CD4-positive, alpha-beta T cell (primary cell): ENCODE results near the gene APOA4. TPM values are rescaled to one million over a fixed set of nuclear protein-coding genes. Genes with fewer than 3 reads are reported as not detected.

Source experiments
- ATAC-seq: fragments of 200-7000 bp; cut with Tn5 transposase; one replicate; pipeline ENCODE4 v1.10.0; 2022; ENCODE audit warnings: mild to moderate bottlenecking; ENCODE audit not compliant: poor library complexity
- CTCF ChIA-PET: fragments of 350-600 bp; sonication (Branson Sonifier 250); formaldehyde crosslinking; loops from one replicate; lab custom pipeline; 2021; ENCODE audit warnings: antibody characterized with exemption, inconsistent platforms; lab: Charles Lee
- POLR2A ChIA-PET: fragments of 350-600 bp; sonication (Branson Sonifier 250); formaldehyde crosslinking; loops from one replicate; lab custom pipeline; 2021; ENCODE audit warnings: antibody characterized with exemption, inconsistent platforms; lab: Charles Lee
- DNase-seq, 14 experiments: peaks; one replicate each; pipeline ENCODE4 v3.0.0-alpha.2; 2013 to 2020; ENCODE audit warnings: mixed read lengths in 2 of 14
- H3K27ac ChIP-seq, 2 donors: one replicate each; pipeline versions ENCODE4 v1.5.1 to v1.7.0; 2013; ENCODE audit warnings: low read length in 2 of 2, low read depth in 1 of 2, mild to moderate bottlenecking in 1 of 2
- H3K27me3 ChIP-seq, 2 experiments: 1 replicate in 1 of 2; 2 replicates in 1 of 2; pipeline versions ENCODE4 v1.6.1 to v1.7.0; 2013; ENCODE audit warnings: low read length in 2 of 2, control low read depth in 1 of 2, mild to moderate bottlenecking in 1 of 2, moderate library complexity in 1 of 2; ENCODE audit not compliant: insufficient read depth in 2 of 2, control insufficient read depth in 1 of 2
- H3K36me3 ChIP-seq: one replicate; pipeline ENCODE4 v1.6.1; 2013; ENCODE audit warnings: low read length, control low read depth; ENCODE audit not compliant: insufficient read depth
- H3K4me1 ChIP-seq: one replicate; pipeline ENCODE4 v1.6.1; 2013; ENCODE audit warnings: low read length, control low read depth; ENCODE audit not compliant: insufficient read depth
- H3K4me3 ChIP-seq: one replicate; pipeline ENCODE4 v1.5.1; 2013; ENCODE audit warnings: mild to moderate bottlenecking, low read length, moderate library complexity
- H3K9me3 ChIP-seq, 2 experiments: 1 replicate in 1 of 2; 2 replicates in 1 of 2; pipeline versions ENCODE4 v1.6.1 to v1.7.0; 2013; ENCODE audit warnings: low read length in 2 of 2, mild to moderate bottlenecking in 2 of 2, control low read depth in 1 of 2, moderate library complexity in 1 of 2; ENCODE audit not compliant: control insufficient read depth in 1 of 2, insufficient read depth in 1 of 2
- H3K27ac Mint-ChIP-seq: one replicate; pipeline ENCODE4 v1.8.0; 2020; ENCODE audit warnings: mixed read lengths
- H3K27me3 Mint-ChIP-seq: one replicate; pipeline ENCODE4 v1.8.0; 2021; ENCODE audit warnings: mixed read lengths
- H3K36me3 Mint-ChIP-seq: one replicate; pipeline ENCODE4 v1.8.0; 2021; ENCODE audit warnings: low read depth, mixed read lengths
- H3K4me1 Mint-ChIP-seq: one replicate; pipeline ENCODE4 v1.8.0; 2021; ENCODE audit warnings: low read depth, mixed read lengths
- H3K4me3 Mint-ChIP-seq: one replicate; pipeline ENCODE4 v1.8.0; 2020; ENCODE audit warnings: mild to moderate bottlenecking, mixed read lengths
- H3K9me3 Mint-ChIP-seq: one replicate; pipeline ENCODE4 v1.8.0; 2020; ENCODE audit warnings: mixed read lengths
- intact Hi-C, 2 experiments: fragments of 100-400 bp; cut with DNase I in 1 of 2; cut with micrococcal nuclease in 1 of 2; formaldehyde crosslinking; loops; one replicate each; pipeline versions ENCODE4 v1.15.1 to v1.9.0; 2023 to 2025; cut with DNase I, micrococcal nuclease
- total RNA-seq, 174 experiments: library from RNA in 2 of 174; stranded (reverse) in 2 of 174; gene quantifications; one replicate each; pipeline ENCODE4 v1.2.3 and lab custom pipeline; 2021 to 2026
- TF ChIP-seq, protein P1 (sequence below): fragments of 200-600 bp; IDR thresholded peaks from one replicate; pipeline ENCODE4 v1.8.0; 2022; ENCODE audit warnings: antibody characterized with exemption, mild to moderate bottlenecking

APOA4 gene
- total RNA-seq, 2 experiments from 2014 or later: not detected

DNA sequence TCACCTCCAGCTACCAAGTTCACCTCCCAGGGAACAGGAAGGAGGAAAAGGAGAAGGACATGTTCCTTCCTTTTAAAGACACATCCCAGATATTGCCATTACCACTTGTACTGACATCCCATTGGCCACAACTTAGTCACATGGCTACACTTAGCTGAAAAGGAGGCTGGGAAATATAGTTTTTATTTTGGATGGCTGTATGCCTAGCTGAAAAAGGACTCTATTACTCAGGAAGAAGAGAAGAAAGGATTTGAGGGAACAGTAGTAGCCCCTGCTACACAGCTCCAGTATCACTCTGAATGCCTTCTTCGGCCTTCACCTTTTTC is 29.4 kb downstream of the APOA4 start:
- Mint-ChIP-seq H3K27me3 (peaks cover 8% of the 10 kb centered on the region), H3K36me3 (no peaks in the 10 kb centered on the region), H3K27ac (no peak overlapping the region), H3K4me1 (peaks cover 20% of the 10 kb centered on the region), H3K4me3 (no peak overlapping the region), H3K9me3 (no peaks in the 10 kb centered on the region)
- intact Hi-C loops: loop anchor here in 1 of 2 experiments (5.0 kb wide), 1 partner anchor 59 kb away; no protein-coding TSS in a partner anchor
- peaks cover 12% of the 10 kb centered on the region for H3K4me1 ChIP-seq
- no peaks in the 10 kb centered on the region for H3K9me3 ChIP-seq
- ChIA-PET CTCF (no interaction called here), POLR2A (interaction anchor here (1.3 kb wide), 1 partner anchor 42 kb away, joined by 4 read pairs; no protein-coding TSS in a partner anchor)
- no peak overlapping the region for H3K4me3 ChIP-seq
- no peaks in the 10 kb centered on the region for H3K27me3 ChIP-seq
- no peak overlapping the region for H3K27ac ChIP-seq
- DNase-seq (no peak), ATAC-seq (peak; percentile 47)
- TF ChIP-seq, protein P1, sequence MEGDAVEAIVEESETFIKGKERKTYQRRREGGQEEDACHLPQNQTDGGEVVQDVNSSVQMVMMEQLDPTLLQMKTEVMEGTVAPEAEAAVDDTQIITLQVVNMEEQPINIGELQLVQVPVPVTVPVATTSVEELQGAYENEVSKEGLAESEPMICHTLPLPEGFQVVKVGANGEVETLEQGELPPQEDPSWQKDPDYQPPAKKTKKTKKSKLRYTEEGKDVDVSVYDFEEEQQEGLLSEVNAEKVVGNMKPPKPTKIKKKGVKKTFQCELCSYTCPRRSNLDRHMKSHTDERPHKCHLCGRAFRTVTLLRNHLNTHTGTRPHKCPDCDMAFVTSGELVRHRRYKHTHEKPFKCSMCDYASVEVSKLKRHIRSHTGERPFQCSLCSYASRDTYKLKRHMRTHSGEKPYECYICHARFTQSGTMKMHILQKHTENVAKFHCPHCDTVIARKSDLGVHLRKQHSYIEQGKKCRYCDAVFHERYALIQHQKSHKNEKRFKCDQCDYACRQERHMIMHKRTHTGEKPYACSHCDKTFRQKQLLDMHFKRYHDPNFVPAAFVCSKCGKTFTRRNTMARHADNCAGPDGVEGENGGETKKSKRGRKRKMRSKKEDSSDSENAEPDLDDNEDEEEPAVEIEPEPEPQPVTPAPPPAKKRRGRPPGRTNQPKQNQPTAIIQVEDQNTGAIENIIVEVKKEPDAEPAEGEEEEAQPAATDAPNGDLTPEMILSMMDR: no peak
- no peaks in the 10 kb centered on the region for H3K36me3 ChIP-seq

- H3K27me3 ChIP-seq: no peaks in the 10 kb centered on the region
- Mint-ChIP-seq H3K36me3 (peaks cover 5% of the 10 kb centered on the region), H3K4me1 (peaks cover 26% of the 10 kb centered on the region), H3K4me3 (peak overlapping the region; percentile 4), H3K9me3 (no peaks in the 10 kb centered on the region), H3K27me3 (peaks cover 8% of the 10 kb centered on the region), H3K27ac (no peak overlapping the region)
- no peaks in the 10 kb centered on the region for H3K9me3 ChIP-seq
- no peaks in the 10 kb centered on the region for H3K36me3 ChIP-seq
- intact Hi-C loops: loop anchor here in 1 of 2 experiments (5.0 kb wide), 1 partner anchor 59 kb away; no protein-coding TSS in a partner anchor
- no peak overlapping the region for H3K27ac ChIP-seq
- peak; percentile 14 for ATAC-seq
- peaks cover 18% of the 10 kb centered on the region for H3K4me1 ChIP-seq
- no peak for DNase-seq
- TF ChIP-seq, protein P1: no peak
- H3K4me3 ChIP-seq: no peak overlapping the region
- ChIA-PET POLR2A (interaction anchor here (1.3 kb wide), 1 partner anchor 43 kb away, joined by 4 read pairs; no protein-coding TSS in a partner anchor), CTCF (interaction anchor here (1.3 kb wide), 1 partner anchor 43 kb away, joined by 6 read pairs; no protein-coding TSS in a partner anchor)
Measured at GRCh38 chr11:116792869-116793771, 30.0 kb downstream of the APOA4 start.

DNA sequence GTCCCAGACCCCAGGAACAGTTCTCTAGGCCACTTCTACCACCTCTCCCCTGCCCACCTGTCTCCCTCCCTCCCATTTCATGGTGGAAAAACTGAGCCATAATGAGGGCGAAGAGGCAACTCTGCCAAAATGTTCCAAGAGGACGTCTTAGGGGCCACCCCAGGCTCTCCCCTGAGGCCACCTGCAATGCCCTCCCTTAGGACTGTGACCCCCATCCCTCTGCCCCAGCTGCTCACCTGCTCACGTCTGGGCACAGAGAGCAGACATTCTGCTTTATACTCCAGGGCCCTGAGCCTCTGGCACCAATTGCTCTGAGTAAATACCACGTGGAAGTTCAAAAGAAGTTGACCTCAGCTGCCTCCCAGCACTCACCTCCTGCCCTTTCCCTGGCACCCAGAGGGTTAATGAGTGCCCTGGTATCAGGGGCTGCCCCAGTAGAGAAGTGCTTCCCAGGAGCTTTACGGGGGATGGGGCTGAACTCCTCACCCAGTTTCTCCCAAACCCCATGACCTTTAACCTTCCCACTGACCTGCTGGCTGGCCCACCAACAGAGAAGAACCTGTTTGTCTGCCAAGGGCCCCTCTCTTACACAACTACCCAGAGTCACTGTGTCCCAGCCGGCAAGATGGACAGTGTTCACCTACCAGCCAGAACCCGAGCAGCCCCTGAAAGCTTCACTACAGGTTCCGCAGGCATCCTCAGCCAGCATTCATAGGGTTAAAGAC is 30.8 kb downstream of the APOA4 start:
- H3K36me3 Mint-ChIP-seq: peaks cover 11% of the 10 kb centered on the region
- H3K27me3 Mint-ChIP-seq: peaks cover 8% of the 10 kb centered on the region
- intact Hi-C loops: loop anchor here in 1 of 2 experiments (5.0 kb wide), 1 partner anchor 60 kb away; no protein-coding TSS in a partner anchor
- no peak overlapping the region for H3K4me3 Mint-ChIP-seq
- ChIA-PET CTCF (interaction anchor here (1.3 to 1.6 kb wide), 2 partner anchors 20 to 44 kb away, joined by 6 to 13 read pairs; partner anchors contain the start of gene BUD13), POLR2A (no interaction called here)
- no peak overlapping the region for H3K27ac ChIP-seq
- H3K27ac Mint-ChIP-seq: no peak overlapping the region
- H3K4me3 ChIP-seq: no peak overlapping the region
- peaks cover 31% of the 10 kb centered on the region for H3K4me1 Mint-ChIP-seq
- TF ChIP-seq, protein P1: no peak
- no peak for ATAC-seq
- no peak for DNase-seq
- H3K27me3 ChIP-seq: no peaks in the 10 kb centered on the region
- no peaks in the 10 kb centered on the region for H3K9me3 Mint-ChIP-seq
- H3K9me3 ChIP-seq: no peaks in the 10 kb centered on the region
- peaks cover 22% of the 10 kb centered on the region for H3K4me1 ChIP-seq
- no peaks in the 10 kb centered on the region for H3K36me3 ChIP-seq
